ENCODE data around the gene FLT3LG. TPM values are rescaled to one million over a fixed set of nuclear protein-coding genes. Genes with fewer than 3 reads are reported as not detected.

Gene FLT3LG
- total and polyA plus RNA-seq, 2 of the 8 experiments (the other 6 are each of a cell fraction or from before 2014, with no cell fraction given): 1.6 to 3.2 TPM

- peak overlapping the region; percentile 35 for H4K91ac ChIP-seq (replicated peaks; ENCODE audit: insufficient read length, low read length)
- H3K4me2 ChIP-seq (ENCODE audit: insufficient read depth in 1 of 2, low read depth in 2 of 2, low read length in 2 of 2): peak overlapping the region in 1 of 2 experiments; percentile 97; a peak in 2 of 4 replicates
- 0 out of 2 replicates have a peak overlapping the region, but pooled peaks have one; percentile 61 for H2BK20ac ChIP-seq (ENCODE audit: low read length)
- POLR2A ChIA-PET (ENCODE audit: partially characterized antibody): interaction anchor here (0.8 to 5.0 kb wide), 8 partner anchors 8 to 65 kb away, joined by 3 to 21 read pairs (median 4); partner anchors contain the start of gene TEAD2
- H3K4me3 ChIP-seq (ENCODE audit: extremely low read depth in 1 of 4, insufficient read depth in 2 of 4, low read depth in 3 of 4, low read length in 4 of 4): peak overlapping the region in 1 of 4 experiments; percentile 71; a peak in 2 of 8 replicates
- no peak overlapping the region for H2BK15ac ChIP-seq (ENCODE audit: low read length)
- no peak overlapping the region for H3K18ac ChIP-seq (ENCODE audit: extremely low read depth, low read length)
- H3K14ac ChIP-seq (ENCODE audit: insufficient read length): no peak overlapping the region
- no peak overlapping the region for H4K8ac ChIP-seq (ENCODE audit: extremely low read depth, insufficient read depth, low read length)
- H3K9ac ChIP-seq (replicated peaks in 1 of 4; ENCODE audit: extremely low read depth in 1 of 4, low read depth in 3 of 4, low read length in 3 of 4): no peak overlapping the region
- no peak overlapping the region for H4K5ac ChIP-seq (ENCODE audit: insufficient read length, low read depth, low read length)
- H3K36me3 ChIP-seq (ENCODE audit: control insufficient read depth in 2 of 4, insufficient read depth in 4 of 4, low read length in 3 of 4): no peaks in the 10 kb centered on the region
- H4K20me1 ChIP-seq (replicated peaks in 1 of 2; ENCODE audit: control insufficient read depth in 1 of 2, insufficient read depth in 2 of 2, low read length in 2 of 2): no peaks in the 10 kb centered on the region
- H3K4ac ChIP-seq (replicated peaks; ENCODE audit: insufficient read length, low read depth, low read length): no peak overlapping the region
- peaks cover 16 to 55% (median 51%) of the 10 kb centered on the region in 4 experiments for H3K27me3 ChIP-seq (replicated peaks in 1 of 4; ENCODE audit: control insufficient read depth in 3 of 4, extremely low read depth in 1 of 4, insufficient read depth in 3 of 4, low read length in 3 of 4)
- H3K4me1 ChIP-seq (replicated peaks in 1 of 4; ENCODE audit: control insufficient read depth in 3 of 4, insufficient read depth in 4 of 4, low read length in 3 of 4): peaks cover 4 to 44% (median 27%) of the 10 kb centered on the region in 4 experiments
- no peaks in the 10 kb centered on the region for H3K79me2 ChIP-seq (ENCODE audit: control insufficient read depth in 1 of 2, insufficient read depth in 2 of 2, low read length in 2 of 2)
- H3K9me3 ChIP-seq (ENCODE audit: insufficient read depth in 2 of 2, low read depth in 1 of 2, low read length in 1 of 2): peaks cover 0 to 2% of the 10 kb centered on the region in 2 experiments; a peak in 1 of 4 replicates
- no peak overlapping the region for H2BK5ac ChIP-seq (ENCODE audit: low read depth, low read length)
- H2BK120ac ChIP-seq (replicated peaks; ENCODE audit: low read depth, low read length): no peak overlapping the region
- no peak overlapping the region for H3K23ac ChIP-seq (ENCODE audit: insufficient read length)
- CTCF ChIA-PET (ENCODE audit: partially characterized antibody): interaction anchor here (1.0 to 5.2 kb wide), 8 partner anchors 9 to 126 kb away, joined by 3 to 49 read pairs (median 5); partner anchors contain the start of gene SLC17A7
- H2AK5ac ChIP-seq (ENCODE audit: low read depth, low read length): no peak overlapping the region
- 70% methylated on average over 8 of the region's 12 CpGs; no CpG with 5 or more reads in 1 of the 2 experiments for WGBS, 2 experiments (ENCODE audit: extremely low coverage in 1 of 2, insufficient coverage in 1 of 2, insufficient read length in 1 of 2, insufficient replicate concordance in 2 of 2, low coverage in 1 of 2, low lambda C conversion rate in 2 of 2, missing lambda C conversion rate in 1 of 2)
- H3K27ac ChIP-seq (ENCODE audit: low read depth, low read length): no peak overlapping the region
- no peak overlapping the region for H2AFZ ChIP-seq (ENCODE audit: low read length)
- peaks cover 21% of the 10 kb centered on the region for H3K23me2 ChIP-seq (ENCODE audit: low read depth, low read length)
- no peaks in the 10 kb centered on the region for H3K79me1 ChIP-seq (ENCODE audit: low read depth, low read length)
- FAIRE-seq: no peak
- DNase-seq (ENCODE audit: low read depth in 1 of 2, low spot score in 2 of 2): no peak
- peak overlapping the region; percentile 39; the same call in 1 of the 2 replicates for H2BK12ac ChIP-seq (ENCODE audit: low read depth, low read length)
- no peak overlapping the region for H3K56ac ChIP-seq (replicated peaks; ENCODE audit: insufficient read length, low read depth, low read length)
- TF ChIP-seq CBX5 (IDR thresholded peaks at IDR 0.05; ENCODE audit: low read depth, low read length) (no peak), SAP30 (IDR thresholded peaks at IDR 0.05; ENCODE audit: insufficient read depth, insufficient replicate concordance, low read length) (no peak), PHF8 (conservative IDR thresholded peaks at IDR 0.05; ENCODE audit: low read depth, low read length) (no peak), CTBP2 (IDR thresholded peaks at IDR 0.05; ENCODE audit: borderline replicate concordance, insufficient read depth, insufficient read length, low read length) (no peak), HDAC6 (IDR thresholded peaks at IDR 0.05; ENCODE audit: low read depth, low read length) (no peak), SUZ12 (IDR thresholded peaks at IDR 0.05; ENCODE audit: low read length) (no peak), SP2 (IDR thresholded peaks at IDR 0.05; ENCODE audit: low read length) (no peak), USF2 (IDR thresholded peaks at IDR 0.05; ENCODE audit: low read length) (no peak), TCF12 (IDR thresholded peaks at IDR 0.05; ENCODE audit: low read depth, low read length) (no peak), EZH2 (IDR thresholded peaks at IDR 0.05; ENCODE audit: low read depth, low read length, severe bottlenecking) (no peak), RBBP5 (IDR thresholded peaks at IDR 0.05; ENCODE audit: borderline replicate concordance, low read depth, low read length) (no peak), KDM1A (IDR thresholded peaks at IDR 0.05; ENCODE audit: borderline replicate concordance, low read length) (no peak)
Observed at GRCh38 chr19:49427339-49427738, 46.7 kb upstream of the FLT3LG start.

All from H1 (cell line).